MCF 10A (cell line): ENCODE data around the gene SHLD1. TPM values are rescaled to one million over a fixed set of nuclear protein-coding genes. Genes with fewer than 3 reads are reported as not detected.

Experiments used
- BruUV-seq: library from RNA; stranded (reverse); fragments of 400-500 nt; replicated peaks from 2 replicates; lab custom pipeline; 2021; lab: Mats Ljungman, UMichigan
- CTCF ChIA-PET: fragments of 300-600 bp; sonication (Branson Sonifier 250); formaldehyde crosslinking; extraction: SDS; loops from one replicate; lab custom pipeline; 2021; ENCODE audit warnings: antibody characterized with exemption, inconsistent platforms; lab: Yijun Ruan, JAX
- POLR2A ChIA-PET: fragments of 300-600, 350-650 bp; sonication (Branson Sonifier 250); formaldehyde crosslinking; extraction: SDS; loops from one replicate; lab custom pipeline; 2020; ENCODE audit warnings: antibody characterized with exemption, inconsistent platforms; lab: Yijun Ruan, JAX
- DNase-seq: peaks from one replicate; pipeline ENCODE4 v3.0.0-alpha.2; 2018; ENCODE audit not compliant: unreplicated experiment
- H3K27ac Mint-ChIP-seq: one replicate; pipeline ENCODE4 v1.8.0; 2022; ENCODE audit warnings: mild to moderate bottlenecking, low read depth, mixed read lengths; ENCODE audit not compliant: unreplicated experiment
- H3K27me3 Mint-ChIP-seq: one replicate; pipeline ENCODE4 v1.8.0; 2022; ENCODE audit warnings: mixed read lengths; ENCODE audit not compliant: insufficient read depth, unreplicated experiment
- H3K36me3 Mint-ChIP-seq: one replicate; pipeline ENCODE4 v1.8.0; 2022; ENCODE audit warnings: mild to moderate bottlenecking, moderate library complexity, mixed read lengths; ENCODE audit not compliant: insufficient read depth, unreplicated experiment
- H3K4me1 Mint-ChIP-seq: one replicate; pipeline ENCODE4 v1.8.0; 2022; ENCODE audit warnings: mixed read lengths; ENCODE audit not compliant: insufficient read depth, unreplicated experiment
- H3K4me3 Mint-ChIP-seq: one replicate; pipeline ENCODE4 v1.8.0; 2022; ENCODE audit warnings: mild to moderate bottlenecking, moderate library complexity, mixed read lengths; ENCODE audit not compliant: unreplicated experiment
- H3K9me3 Mint-ChIP-seq: one replicate; pipeline ENCODE4 v1.8.0; 2022; ENCODE audit warnings: mixed read lengths; ENCODE audit not compliant: unreplicated experiment
- intact Hi-C: fragments of 100-400 bp; cut with micrococcal nuclease; formaldehyde crosslinking; loops from 2 replicates; pipeline ENCODE4 v1.14.1; 2022
- total RNA-seq: library from RNA; stranded (reverse); gene quantifications from 2 replicates; pipeline ENCODE4 v1.2.3, GENCODE V29; 2022
- TF ChIP-seq, protein P1 (sequence below): fragments of 200-600 bp; IDR thresholded peaks from one replicate; pipeline ENCODE4 v1.8.0; 2022; ENCODE audit warnings: antibody characterized with exemption, mild to moderate bottlenecking; ENCODE audit not compliant: unreplicated experiment

Gene SHLD1
- total RNA-seq, 1 experiment from 2014 or later, result 2.3 TPM

DNA sequence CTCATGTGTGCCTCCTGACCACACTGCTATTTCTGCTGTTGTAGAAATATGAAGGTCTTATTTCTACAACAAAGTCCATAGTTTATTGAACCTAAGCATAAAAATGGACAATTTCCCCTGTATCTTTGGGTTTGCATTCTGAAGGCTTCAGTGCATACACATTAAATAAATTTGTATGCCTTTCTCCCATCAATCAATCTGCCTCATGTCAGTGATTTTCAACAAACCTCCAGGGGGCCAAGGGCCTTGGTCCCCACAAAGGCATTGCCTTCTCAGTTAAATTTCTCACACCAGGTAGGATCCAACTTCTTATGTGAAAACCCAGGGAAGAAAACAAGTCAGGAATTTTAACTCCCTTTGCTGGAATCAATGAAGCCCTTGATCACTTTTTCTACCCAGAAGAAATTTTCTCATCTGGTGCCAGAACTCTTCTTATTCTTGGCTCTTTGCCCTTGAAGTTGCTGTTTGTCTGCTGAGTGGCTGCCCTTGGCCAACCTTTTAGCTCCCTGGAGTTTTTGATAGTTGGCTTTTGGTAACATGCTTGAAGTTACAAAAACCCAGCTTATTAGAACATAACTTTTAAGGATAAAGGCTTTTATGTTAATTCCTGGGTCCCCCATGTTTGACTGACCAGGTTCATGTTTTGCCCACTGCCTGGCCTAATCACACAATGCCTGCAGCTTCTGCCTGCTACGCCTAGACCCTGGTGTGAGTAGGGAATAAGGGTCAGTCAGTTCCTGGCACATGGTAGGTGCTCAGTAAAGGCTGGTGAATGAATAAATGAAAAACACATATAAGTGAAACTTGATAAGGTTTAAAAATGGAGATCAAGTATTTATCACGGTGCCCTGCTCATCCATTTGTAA is 37.0 kb downstream of the SHLD1 start:
- Mint-ChIP-seq H3K4me3 (no peak overlapping the region), H3K36me3 (no peaks in the 10 kb centered on the region), H3K27ac (no peak overlapping the region), H3K27me3 (no peaks in the 10 kb centered on the region), H3K9me3 (no peaks in the 10 kb centered on the region), H3K4me1 (peaks cover 14% of the 10 kb centered on the region)
- BruUV-seq, result no TSS peak
- TF ChIP-seq, protein P1, sequence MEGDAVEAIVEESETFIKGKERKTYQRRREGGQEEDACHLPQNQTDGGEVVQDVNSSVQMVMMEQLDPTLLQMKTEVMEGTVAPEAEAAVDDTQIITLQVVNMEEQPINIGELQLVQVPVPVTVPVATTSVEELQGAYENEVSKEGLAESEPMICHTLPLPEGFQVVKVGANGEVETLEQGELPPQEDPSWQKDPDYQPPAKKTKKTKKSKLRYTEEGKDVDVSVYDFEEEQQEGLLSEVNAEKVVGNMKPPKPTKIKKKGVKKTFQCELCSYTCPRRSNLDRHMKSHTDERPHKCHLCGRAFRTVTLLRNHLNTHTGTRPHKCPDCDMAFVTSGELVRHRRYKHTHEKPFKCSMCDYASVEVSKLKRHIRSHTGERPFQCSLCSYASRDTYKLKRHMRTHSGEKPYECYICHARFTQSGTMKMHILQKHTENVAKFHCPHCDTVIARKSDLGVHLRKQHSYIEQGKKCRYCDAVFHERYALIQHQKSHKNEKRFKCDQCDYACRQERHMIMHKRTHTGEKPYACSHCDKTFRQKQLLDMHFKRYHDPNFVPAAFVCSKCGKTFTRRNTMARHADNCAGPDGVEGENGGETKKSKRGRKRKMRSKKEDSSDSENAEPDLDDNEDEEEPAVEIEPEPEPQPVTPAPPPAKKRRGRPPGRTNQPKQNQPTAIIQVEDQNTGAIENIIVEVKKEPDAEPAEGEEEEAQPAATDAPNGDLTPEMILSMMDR, result no peak
- ChIA-PET CTCF (interaction anchor here (0.6 to 9.7 kb wide), 60 partner anchors 8 to 595 kb away, joined by 3 to 216 read pairs (median 5); no protein-coding TSS in a partner anchor), POLR2A (interaction anchor here (0.6 to 4.8 kb wide), 35 partner anchors 9 to 258 kb away, joined by 3 to 29 read pairs (median 4); partner anchors contain the start of gene SHLD1)
- intact Hi-C loops, result no loop called here
- DNase-seq, result peak; percentile 74

DNA sequence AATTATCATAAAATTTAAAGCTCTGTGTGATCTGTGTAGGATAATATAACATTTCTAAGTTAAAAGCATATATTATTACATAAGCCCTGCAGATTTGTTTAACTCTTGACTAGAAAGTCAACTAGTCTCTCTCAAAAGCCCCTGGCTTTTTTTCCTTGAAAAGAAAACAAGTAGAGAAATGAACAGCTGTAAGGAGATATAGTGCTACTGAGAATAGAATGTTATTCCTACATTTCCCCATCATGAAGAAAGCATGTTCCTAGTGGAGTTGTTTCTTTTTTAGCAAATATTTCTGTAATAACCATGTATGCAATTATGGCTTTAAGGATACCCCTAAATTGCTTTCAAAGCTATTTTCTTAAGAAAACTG is 37.6 kb downstream of the SHLD1 start:
- Mint-ChIP-seq H3K4me3 (no peak overlapping the region), H3K4me1 (peaks cover 14% of the 10 kb centered on the region), H3K27me3 (no peaks in the 10 kb centered on the region), H3K9me3 (no peaks in the 10 kb centered on the region), H3K36me3 (no peaks in the 10 kb centered on the region), H3K27ac (no peak overlapping the region)
- CTCF ChIA-PET, result interaction anchor here (0.6 to 9.7 kb wide), 65 partner anchors 8 to 595 kb away, joined by 3 to 216 read pairs (median 5); no protein-coding TSS in a partner anchor
- intact Hi-C loops, result loop anchor here (1.0 kb wide), 5 partner anchors 146 to 258 kb away; no protein-coding TSS in a partner anchor
- DNase-seq, result no peak
- TF ChIP-seq, protein P1, result no peak
- BruUV-seq, result no TSS peak
- POLR2A ChIA-PET, result interaction anchor here (0.6 to 4.8 kb wide), 36 partner anchors 10 to 259 kb away, joined by 3 to 29 read pairs (median 4); partner anchors contain the start of gene SHLD1

DNA sequence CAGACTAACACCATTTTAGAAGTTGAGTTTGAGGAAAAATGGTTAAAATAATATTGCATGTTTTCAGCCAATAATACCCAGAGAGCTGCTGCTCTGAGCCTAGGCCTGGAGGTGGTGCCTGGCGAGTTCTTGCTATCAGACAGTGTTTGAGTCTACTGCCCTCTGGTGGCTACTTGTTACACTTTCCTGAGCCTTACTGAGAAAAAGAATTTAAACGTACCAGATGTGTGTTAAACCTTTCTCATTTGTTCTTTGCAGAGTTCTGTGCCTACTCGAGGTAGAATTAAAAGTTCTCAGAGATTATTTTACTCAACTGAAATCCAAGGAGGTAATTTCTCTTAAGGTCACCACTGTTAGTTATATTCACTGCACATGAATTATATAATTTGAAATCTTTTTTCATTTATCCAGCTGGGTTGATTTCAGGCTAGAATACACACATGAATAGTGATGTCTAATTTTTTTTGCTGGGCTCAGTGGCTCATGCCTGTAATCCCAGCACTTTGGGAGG is 38.2 kb downstream of the SHLD1 start:
- no peaks in the 10 kb centered on the region for H3K9me3 Mint-ChIP-seq
- peak; percentile 88 for DNase-seq
- H3K4me1 Mint-ChIP-seq, result peaks cover 14% of the 10 kb centered on the region
- no peaks in the 10 kb centered on the region for H3K36me3 Mint-ChIP-seq
- ChIA-PET CTCF (interaction anchor here (0.6 to 9.7 kb wide), 66 partner anchors 9 to 321 kb away, joined by 3 to 216 read pairs (median 5); partner anchors contain the start of genes MCM8 and TRMT6), POLR2A (interaction anchor here (0.6 to 4.8 kb wide), 26 partner anchors 10 to 260 kb away, joined by 3 to 29 read pairs (median 6); partner anchors contain the start of gene SHLD1)
- intact Hi-C loops, result loop anchor here (1.0 kb wide), 5 partner anchors 145 to 259 kb away; no protein-coding TSS in a partner anchor
- BruUV-seq, result no TSS peak
- H3K27me3 Mint-ChIP-seq, result no peaks in the 10 kb centered on the region
- H3K4me3 Mint-ChIP-seq, result no peak overlapping the region
- no peak overlapping the region for H3K27ac Mint-ChIP-seq
- TF ChIP-seq, protein P1, result peak; percentile 90
